WTC11 (cell line): ENCODE data around the gene NIP7.

Source experiments
- FOXP1 ChIP-seq: sonication (generic); formaldehyde crosslinking; IDR thresholded peaks from 2 replicates; pipeline ENCODE4 v1.8.0; 2022; ENCODE audit warnings: missing genetic modification reagents, mild to moderate bottlenecking, moderate library complexity, borderline replicate concordance
- NFYB ChIP-seq: sonication (generic); formaldehyde crosslinking; conservative IDR thresholded peaks from 2 replicates; pipeline ENCODE4 v1.8.0; 2022; ENCODE audit warnings: low read depth, missing genetic modification reagents
- NR1H2 ChIP-seq: sonication (generic); formaldehyde crosslinking; IDR thresholded peaks from 2 replicates; pipeline ENCODE4 v1.9.0; 2021; ENCODE audit warnings: mild to moderate bottlenecking, moderate library complexity, missing genetic modification reagents
- NR2C2 ChIP-seq: sonication (generic); formaldehyde crosslinking; IDR thresholded peaks from 2 replicates; pipeline ENCODE4 v1.8.0; 2022; ENCODE audit warnings: mild to moderate bottlenecking, missing genetic modification reagents
- SMAD3 ChIP-seq: sonication (generic); formaldehyde crosslinking; IDR thresholded peaks from 2 replicates; pipeline ENCODE4 v1.8.0; 2022; ENCODE audit warnings: missing genetic modification reagents, mild to moderate bottlenecking, borderline replicate concordance
- TEAD4 ChIP-seq: sonication (generic); formaldehyde crosslinking; IDR thresholded peaks from 2 replicates; pipeline ENCODE4 v1.8.0; 2022; ENCODE audit warnings: mild to moderate bottlenecking, missing genetic modification reagents
- USF2 ChIP-seq: sonication (generic); formaldehyde crosslinking; IDR thresholded peaks from 2 replicates; pipeline ENCODE4 v1.8.1; 2023; ENCODE audit warnings: mild to moderate bottlenecking, missing genetic modification reagents, moderate library complexity
- ZMAT4 ChIP-seq: fragments of 250-450 bp; sonication (Bioruptor Pico); IDR thresholded peaks from 2 replicates; pipeline ENCODE4 v1.9.0; 2021; ENCODE audit warnings: mild to moderate bottlenecking
- ZNF263 ChIP-seq: sonication (generic); formaldehyde crosslinking; IDR thresholded peaks from 2 replicates; pipeline ENCODE4 v1.8.1; 2022; ENCODE audit warnings: low read depth, mild to moderate bottlenecking, moderate library complexity, missing genetic modification reagents
- TF ChIP-seq, protein P1 (sequence below): fragments of 200-600 bp; IDR thresholded peaks from 2 replicates; pipeline ENCODE4 v1.8.0; 2022; ENCODE audit warnings: antibody characterized with exemption
- TF ChIP-seq, protein P2 (sequence below): sonication (generic); formaldehyde crosslinking; IDR thresholded peaks from 2 replicates; pipeline ENCODE4 v1.8.0; 2022; ENCODE audit warnings: missing genetic modification reagents

- TF ChIP-seq NR2C2 (CRISPR knock-in tag), result no peak
- no peak for TF ChIP-seq USF2 (CRISPR knock-in tag)
- no peak for TF ChIP-seq NR1H2 (CRISPR knock-in tag)
- TF ChIP-seq, protein P1, sequence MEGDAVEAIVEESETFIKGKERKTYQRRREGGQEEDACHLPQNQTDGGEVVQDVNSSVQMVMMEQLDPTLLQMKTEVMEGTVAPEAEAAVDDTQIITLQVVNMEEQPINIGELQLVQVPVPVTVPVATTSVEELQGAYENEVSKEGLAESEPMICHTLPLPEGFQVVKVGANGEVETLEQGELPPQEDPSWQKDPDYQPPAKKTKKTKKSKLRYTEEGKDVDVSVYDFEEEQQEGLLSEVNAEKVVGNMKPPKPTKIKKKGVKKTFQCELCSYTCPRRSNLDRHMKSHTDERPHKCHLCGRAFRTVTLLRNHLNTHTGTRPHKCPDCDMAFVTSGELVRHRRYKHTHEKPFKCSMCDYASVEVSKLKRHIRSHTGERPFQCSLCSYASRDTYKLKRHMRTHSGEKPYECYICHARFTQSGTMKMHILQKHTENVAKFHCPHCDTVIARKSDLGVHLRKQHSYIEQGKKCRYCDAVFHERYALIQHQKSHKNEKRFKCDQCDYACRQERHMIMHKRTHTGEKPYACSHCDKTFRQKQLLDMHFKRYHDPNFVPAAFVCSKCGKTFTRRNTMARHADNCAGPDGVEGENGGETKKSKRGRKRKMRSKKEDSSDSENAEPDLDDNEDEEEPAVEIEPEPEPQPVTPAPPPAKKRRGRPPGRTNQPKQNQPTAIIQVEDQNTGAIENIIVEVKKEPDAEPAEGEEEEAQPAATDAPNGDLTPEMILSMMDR, result no peak
- TF ChIP-seq FOXP1 (CRISPR knock-in tag), result no peak
- TF ChIP-seq ZMAT4 (CRISPR knock-in tag), result no peak
- TF ChIP-seq, protein P2, sequence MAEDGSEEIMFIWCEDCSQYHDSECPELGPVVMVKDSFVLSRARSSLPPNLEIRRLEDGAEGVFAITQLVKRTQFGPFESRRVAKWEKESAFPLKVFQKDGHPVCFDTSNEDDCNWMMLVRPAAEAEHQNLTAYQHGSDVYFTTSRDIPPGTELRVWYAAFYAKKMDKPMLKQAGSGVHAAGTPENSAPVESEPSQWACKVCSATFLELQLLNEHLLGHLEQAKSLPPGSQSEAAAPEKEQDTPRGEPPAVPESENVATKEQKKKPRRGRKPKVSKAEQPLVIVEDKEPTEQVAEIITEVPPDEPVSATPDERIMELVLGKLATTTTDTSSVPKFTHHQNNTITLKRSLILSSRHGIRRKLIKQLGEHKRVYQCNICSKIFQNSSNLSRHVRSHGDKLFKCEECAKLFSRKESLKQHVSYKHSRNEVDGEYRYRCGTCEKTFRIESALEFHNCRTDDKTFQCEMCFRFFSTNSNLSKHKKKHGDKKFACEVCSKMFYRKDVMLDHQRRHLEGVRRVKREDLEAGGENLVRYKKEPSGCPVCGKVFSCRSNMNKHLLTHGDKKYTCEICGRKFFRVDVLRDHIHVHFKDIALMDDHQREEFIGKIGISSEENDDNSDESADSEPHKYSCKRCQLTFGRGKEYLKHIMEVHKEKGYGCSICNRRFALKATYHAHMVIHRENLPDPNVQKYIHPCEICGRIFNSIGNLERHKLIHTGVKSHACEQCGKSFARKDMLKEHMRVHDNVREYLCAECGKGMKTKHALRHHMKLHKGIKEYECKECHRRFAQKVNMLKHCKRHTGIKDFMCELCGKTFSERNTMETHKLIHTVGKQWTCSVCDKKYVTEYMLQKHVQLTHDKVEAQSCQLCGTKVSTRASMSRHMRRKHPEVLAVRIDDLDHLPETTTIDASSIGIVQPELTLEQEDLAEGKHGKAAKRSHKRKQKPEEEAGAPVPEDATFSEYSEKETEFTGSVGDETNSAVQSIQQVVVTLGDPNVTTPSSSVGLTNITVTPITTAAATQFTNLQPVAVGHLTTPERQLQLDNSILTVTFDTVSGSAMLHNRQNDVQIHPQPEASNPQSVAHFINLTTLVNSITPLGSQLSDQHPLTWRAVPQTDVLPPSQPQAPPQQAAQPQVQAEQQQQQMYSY (CRISPR knock-in tag), result no peak
- no peak for TF ChIP-seq NFYB
- no peak for TF ChIP-seq ZNF263 (CRISPR knock-in tag)
- TF ChIP-seq TEAD4 (CRISPR knock-in tag), result no peak
- TF ChIP-seq SMAD3 (CRISPR knock-in tag), result no peak
These were observed 23.9 kb upstream of the NIP7 start for GRCh38 chr16:69315486-69316311.
